HS-5 (cell line): Measurements from ENCODE around the gene FRG1.
"Not testable (repeated sequence)": the region's sequence is repeated elsewhere in the genome, so short reads cannot be mapped to it uniquely, and the experiment has no call there.

Source experiments
- DNase-seq: peaks from one replicate; pipeline ENCODE4 v3.0.0-alpha.2; 2012; ENCODE audit warnings: low read depth

Gene FRG1

DNA sequence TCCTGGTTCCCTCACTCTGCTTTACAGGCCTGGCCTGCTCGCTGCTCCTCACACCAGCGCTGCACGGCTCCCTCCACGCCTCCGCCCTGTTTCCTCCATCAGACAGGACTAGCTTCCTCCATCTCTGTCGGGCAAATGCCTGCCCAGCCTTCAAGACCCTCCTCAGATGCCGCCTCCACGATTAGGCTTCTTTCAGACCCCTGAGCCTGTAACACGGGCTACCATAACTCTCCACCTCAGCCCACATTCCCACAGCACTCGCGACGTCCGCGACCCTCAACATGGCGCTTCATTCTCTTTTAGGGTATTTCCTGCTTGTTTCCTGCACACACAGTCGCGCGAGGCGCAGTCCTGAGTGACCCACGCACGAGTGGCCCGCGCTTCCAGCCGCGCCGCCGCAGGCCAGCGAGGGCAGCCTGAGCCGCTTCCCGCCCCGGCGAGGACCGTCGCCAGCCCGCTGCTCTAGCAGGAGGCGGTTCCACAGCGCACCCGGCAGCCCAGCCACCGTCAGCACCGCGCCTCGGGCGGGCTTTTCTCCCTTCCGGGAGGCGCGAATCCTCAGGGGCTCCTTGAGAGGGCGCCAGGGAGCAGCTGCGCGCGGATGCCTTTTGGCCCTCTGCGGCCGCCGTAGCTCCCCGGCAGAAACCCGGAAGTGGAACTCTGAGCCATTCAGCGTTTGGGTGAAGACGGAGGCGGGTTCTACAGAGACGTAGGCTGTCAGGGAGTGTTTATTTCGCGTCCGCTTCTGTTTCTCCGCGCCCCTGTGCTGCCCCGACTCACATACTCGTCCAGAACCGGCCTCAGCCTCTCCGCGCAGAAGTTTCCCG lies at the start of gene FRG1:
Gene FRG1 (plus strand): TSS at position 695 of the 827 bp plus-strand sequence. CDS start 138 bp downstream, outside the sequence.
- peak; percentile 72 for DNase-seq

DNA sequence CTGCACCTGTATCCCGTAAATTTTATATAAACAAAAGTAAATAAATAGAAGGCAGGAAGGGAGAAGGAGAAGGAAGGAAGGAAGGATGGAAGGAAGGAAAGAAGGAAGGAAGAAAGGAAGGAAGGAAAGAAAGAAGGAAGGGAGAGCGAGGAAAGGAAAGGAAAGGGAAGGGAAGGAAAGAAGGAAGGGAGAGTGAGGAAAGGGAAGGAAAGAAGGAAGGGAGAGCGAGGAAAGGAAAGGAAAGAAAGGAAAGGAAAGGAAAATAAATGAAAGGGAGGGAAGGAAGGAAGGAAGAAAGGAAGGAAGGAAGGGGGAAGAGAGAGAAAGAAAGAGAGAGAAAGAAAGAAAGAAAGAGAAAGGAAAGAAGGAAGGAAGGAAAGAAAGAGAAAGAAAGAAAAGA lies 43.0 kb upstream of the FRG1 start:
- no peak for DNase-seq

DNA sequence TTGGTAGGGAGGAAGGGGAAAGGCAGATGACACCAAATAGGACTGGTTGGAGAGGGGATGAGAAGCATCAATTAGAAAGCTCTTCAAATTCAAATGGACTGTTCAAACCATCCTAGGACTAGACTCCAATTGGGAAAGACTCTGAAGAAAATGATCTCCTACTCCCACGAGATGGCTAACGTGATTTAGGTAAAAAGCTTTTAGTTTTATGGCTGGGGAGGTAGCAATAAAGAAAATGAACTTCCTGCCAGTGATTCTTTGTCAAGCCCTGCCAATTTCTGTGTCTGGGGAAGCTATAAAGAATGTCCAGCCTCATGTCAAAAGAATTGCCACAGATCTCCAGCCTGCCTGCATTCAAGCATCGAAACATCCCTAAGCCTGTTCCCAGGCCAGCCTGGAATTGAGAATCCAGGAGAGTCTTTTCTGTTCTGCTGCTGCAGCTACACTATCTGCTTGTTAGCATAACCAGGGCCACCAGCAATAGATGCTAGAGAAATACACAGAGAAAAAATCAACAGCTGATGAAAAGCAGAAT lies 41.1 kb upstream of the FRG1 start:
- DNase-seq: not testable (repeated sequence)

DNA sequence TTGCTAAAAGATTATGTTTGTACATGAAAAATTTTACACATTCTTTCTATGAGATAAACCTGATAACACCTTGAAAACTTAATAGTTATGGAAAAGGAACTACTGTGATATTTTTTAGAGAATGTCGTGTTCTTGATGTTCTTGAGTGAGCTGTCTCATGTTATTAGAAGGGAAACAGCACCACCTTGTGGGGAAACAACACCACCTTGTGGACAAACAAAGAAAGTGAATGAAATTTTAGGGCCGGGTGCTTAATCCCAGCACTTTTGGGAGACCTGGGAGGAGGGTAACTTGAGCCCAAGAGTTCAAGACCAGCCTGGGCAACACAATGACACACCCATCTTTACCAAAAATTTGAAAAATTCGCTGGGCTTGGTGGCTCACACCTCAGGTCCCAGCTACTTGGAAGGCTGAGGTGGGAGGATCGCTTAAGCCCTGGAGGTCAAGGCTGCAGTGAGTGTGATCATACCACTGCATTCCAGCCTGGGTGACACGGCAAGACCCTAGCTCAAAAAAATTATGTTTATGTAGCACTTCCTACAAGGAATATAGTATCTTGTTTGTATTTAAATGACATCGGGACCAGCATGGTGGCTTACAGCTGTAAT lies 36.1 kb upstream of the FRG1 start:
- peak; percentile 25 for DNase-seq

DNA sequence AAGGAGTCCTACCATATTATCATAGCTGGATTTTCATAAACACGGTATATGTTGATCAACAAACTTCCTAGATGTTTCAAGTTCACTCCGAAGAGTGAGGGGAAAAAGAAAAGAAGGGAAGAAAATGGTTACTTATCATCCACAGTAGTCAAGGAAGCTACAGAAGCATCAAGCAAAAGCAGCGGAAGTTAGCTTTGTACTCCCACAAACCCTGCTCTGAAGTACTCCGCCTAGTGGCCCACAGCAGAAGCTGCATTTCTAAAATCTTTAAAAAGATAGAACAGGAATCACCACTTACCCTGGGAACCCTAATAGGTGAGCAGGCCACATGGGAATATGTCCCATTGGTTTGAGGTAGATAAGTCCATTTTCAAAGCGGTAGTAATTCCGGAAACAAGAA lies 28.5 kb upstream of the FRG1 start:
- no peak for DNase-seq

DNA sequence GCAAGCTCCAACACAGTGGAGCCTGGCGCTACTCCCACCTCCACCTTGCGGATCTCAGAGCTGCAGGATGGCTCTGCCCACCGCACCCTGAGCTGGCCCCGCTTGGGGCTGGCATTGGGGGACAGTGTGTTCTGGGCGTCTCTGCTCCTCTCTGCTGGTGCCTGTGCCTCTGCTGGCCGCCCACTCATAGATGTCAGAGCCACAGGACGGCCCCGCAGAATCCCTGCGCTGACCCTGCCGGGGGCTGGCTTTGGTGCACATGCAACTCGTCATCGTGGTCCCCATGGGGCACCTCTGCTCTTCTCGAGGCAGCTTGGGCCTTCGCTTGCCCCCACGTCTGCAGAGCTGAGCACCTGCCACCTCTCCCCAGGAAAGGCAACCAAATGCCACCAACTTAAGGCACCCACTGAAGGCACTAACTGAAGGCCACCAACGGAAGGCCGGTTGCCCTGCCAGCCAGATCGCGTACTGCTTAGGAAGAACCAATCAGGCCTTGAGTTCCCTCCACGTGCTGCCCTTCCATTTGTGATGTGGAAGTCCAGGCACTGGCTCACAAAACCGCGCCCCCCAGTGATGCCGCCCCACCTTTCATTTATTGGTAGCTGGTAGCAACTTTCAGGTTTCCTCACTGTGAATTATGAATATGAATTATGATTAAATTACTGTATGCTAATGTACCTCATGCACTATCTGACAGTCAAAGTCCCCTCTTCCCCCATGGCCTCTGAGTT lies 23.3 kb upstream of the FRG1 start:
- no peak for DNase-seq

DNA sequence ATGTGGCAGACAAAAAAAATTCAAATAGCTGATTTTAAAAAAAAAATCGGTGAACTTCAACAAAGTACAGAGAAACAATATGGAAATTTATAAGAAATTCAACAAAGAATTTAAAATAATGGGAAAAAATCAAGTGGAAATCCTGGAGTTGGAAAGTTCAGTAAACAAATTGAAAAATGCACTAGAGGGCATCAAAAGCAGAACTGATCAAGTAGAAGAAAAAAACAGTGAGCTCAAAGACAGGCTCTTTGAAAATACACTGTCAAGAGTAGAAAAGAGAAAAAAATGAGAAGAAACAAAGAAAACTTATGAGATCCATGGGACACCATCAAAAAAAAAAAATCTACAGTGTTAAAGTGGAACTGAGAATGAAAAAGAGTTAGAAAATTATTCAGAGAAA lies 19.6 kb upstream of the FRG1 start:
- DNase-seq: no peak

DNA sequence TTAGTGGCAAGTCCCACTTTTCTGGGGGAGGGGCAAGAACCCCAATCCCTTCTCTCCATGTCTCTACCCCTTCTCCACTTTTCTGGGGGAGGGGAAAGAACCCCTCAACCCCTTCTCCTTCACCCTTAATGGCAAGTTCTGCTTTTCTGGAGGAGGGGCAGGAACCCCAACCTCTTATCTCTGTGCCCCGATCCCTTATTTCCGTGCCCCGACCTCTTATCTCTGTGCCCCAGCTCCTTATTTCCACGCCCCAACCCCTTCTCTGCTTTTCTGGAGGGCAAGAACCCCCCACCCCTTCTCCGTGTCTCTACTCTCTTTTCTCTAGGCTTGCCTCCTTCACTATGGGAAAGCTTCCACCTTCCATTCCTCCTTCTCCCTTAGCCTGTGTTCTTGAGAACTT lies 13.9 kb upstream of the FRG1 start:
- not testable (repeated sequence) for DNase-seq

DNA sequence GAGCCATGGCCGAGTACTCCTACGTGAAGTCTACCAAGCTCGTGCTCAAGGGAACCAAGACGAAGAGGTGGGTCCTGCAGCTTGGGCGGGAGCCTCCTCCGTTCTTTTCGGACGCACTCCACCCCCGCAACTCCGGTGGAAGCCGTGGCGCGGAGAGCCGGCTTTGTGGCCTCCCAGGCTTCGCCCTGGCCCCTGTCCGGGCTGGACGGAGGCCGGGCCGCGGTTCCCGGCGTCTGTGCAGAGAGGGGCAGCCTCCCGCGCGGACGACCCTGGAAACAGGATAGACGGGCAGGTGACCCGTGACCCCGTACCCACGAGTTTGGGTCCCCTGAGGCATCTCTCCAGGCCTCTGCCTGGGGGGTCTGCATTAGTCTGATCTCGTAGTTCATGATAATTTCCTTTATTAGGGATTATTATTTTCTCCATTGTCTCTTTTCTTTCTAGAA lies 356 bp downstream of the FRG1 start:
- DNase-seq: no peak

DNA sequence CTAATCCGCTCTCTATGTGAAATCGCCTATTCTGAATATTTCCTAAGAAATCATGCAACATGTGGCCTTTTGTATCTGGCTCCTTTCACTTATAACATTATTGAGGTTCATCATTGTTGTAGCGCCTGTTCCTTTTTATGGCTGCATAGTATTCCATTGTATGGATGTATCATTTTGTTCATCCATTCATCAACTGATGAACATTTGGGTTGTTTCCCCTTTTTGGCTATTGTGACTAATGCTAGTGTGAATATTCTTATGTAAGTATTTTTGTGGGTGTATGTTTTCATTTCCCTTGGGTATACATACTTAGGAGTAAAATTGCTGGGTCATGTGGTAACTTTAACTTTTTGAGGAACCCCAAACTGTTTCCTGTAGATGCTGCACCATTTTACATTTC lies 1.7 kb downstream of the FRG1 start:
- not testable (repeated sequence) for DNase-seq

DNA sequence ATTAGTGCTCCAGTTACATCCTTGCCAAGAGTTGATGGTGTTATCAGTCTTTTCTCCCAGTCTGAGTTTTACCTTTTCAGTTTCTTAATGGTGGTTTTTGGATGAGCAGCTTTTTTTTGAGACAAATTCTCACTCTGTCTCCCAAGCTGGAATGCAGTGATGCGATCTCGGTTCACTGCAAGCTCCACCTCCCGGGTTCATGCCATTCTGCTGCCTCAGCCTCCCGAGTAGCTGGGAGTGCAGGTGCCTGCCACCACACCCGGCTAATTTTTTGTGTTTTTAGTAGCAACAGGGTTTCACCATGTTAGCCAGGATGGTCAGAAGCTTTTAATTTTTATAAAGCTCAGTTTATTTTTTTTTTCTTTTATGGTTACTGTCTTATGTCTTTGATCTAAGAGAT lies 3.4 kb downstream of the FRG1 start:
- DNase-seq: not testable (repeated sequence)

DNA sequence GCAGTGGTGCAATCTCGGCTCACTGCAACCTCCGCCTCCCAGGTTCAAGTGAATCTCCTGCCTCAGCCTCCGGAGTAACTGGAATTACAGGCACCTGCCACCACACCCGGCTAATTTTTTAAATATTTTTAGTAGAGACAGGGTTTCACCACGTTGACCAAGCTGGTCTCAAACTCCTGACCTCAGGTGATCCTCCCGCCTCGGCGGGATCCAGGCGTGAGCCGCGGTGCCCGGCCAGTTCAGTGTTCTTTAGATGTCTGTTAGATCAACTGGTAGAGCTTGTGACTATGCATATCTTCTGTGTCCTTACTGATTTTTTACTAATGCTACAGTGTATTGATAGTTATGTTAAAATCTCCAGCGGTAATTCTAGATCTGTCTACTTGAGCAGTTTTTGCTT lies 6.2 kb downstream of the FRG1 start:
- DNase-seq: not testable (repeated sequence)

DNA sequence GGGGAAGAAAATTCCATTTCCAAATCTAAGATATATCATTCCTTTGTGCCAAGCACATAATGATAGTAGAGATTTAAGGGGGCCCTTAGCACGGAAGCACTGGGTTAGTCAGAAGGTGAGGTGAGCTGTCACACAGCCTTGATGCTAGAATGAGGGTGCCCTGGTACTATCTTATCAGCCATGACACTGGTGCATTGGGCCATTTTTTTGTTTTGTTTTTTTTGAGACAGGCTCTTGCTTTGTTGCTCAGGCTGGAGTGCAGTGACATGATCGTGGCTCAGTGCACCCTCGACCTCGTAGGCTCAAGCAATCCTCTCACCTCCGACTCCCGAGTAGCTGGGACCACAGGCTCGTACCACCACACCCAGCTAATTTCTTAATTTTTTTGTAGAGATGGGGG lies 7.8 kb downstream of the FRG1 start:
- DNase-seq: not testable (repeated sequence)

DNA sequence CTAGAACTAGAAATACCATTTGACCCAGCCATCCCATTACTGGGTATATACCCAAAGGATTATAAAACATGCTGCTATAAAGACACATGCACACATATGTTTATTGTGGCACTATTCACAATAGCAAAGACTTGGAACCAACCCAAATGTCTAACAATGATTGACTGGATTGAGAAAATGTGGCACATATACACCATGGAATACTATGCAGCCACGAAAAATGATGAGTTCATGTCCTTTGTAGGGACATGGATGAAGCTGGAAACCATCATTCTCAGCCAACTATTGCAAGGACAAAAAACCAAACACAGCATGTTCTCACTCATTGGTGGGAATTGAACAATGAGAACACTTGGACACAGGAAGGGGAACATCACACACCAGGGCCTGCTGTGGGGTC lies 28.6 kb downstream of the FRG1 start:
- DNase-seq: not testable (repeated sequence)

DNA sequence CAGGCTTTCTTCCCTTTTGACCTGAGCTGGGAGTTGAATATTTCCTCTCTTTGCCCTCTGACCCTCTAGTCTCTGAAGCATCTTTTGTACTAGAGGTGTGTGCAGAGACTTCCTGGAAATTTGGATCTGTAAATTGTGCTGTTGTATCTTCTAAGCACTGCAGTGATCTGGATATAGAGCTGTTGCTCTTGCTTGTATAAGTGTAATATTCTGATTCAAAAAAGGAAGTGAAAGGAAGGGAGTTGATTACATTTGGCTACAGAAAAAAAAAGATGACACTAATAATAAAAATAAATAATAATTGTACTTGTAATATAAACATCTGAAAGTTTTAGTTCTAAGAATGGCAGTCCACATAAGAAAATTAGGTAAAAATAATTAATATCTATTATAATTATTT lies 33.0 kb downstream of the FRG1 start:
- no peak for DNase-seq

DNA sequence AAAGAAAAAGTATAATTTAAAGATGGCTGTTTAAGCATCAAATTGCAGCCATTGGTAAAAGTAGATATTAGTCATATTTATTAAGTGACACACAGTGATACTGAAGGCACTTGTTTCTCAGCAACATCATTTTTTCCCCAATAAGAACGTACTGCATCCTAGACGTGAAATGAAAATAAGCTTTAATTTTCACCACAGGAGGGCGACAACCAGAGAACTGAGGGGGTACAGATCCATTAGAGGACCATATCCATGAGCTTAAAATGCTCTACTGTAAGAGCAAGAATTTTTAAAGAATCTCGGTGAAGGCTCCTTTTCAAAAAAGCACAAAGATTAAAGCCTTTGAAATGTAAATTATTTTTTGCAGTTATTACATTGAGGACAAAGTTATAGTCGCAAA lies 33.4 kb downstream of the FRG1 start:
- no peak for DNase-seq

DNA sequence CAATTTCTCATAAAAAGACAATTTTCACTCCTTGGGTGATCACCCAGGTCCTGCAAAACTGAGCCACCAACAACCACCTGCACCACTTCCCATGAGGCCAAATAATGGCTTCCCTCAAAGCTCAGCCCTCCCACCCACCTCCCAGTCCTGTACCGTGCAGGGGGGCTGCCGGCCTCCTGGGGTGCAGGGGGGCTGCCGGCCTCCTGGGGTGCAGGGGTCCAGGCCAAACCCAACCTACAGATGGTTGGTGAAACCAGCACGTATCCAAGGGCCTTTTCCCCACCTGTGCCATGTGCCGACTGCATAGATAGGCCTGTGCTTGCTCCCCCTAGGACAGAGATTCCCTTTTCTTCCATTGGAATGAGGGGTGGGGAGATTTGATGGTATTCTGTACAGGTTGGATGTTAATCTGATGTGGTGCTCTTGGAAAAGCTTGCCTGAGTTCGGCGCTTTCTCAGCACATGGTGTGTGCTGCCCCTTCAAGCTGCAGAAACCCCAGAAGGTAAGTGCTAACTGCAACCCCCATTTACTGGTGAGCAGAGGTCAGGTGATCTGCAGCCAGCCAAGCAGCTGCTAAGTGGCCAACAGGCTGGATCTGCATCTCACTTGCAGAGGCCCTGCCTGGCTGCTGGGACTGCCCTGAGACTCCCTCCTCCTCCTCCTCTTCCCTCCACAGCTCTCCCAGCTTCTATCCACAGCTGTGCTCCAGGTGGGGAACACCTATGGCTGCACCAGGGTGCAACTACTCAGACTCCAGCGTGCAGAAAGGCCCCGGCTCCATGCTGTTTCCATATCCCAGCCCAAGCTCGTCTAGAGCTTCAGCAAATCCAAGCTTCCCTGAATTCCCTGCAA lies 38.8 kb downstream of the FRG1 start:
- DNase-seq: no peak

DNA sequence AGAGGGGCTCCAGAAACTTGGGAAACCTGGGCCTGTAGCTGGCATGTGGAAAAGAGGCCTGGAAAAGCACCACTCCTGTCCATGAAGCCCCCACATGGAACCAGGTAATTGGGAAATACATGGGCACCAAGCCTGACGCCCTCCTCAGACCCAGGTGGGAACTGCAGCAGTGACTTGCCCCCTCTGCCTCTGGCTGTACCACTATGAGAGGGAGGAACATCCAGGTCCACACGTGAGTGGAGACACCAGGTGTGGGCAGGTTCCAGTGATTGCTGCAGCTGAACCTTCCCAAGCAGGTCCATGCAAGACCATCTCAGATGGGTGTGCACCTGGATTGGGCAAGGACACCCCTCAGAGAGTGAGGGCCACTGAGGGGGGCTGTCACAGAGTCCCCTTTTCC lies 39.6 kb downstream of the FRG1 start:
- DNase-seq: not testable (repeated sequence)

DNA sequence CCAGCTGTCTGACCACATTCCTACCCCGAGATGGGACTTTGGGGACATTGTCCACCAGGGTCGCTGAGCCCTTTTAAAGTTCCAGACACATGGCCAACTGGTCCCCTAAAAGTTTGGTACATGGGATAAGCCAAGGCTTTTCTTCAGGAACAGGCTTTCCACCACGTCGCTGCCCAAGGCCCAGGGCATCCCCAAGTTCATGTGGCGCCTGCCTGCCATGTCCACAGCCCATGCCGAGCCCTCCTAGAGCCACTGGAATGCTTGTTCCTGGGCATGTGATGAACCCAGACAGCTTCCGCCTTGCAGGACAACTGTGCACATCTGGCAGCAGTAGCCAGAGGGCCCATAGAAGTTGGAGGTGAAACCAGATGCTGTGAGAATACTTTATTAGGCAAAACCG lies 41.3 kb downstream of the FRG1 start:
- no peak for DNase-seq

DNA sequence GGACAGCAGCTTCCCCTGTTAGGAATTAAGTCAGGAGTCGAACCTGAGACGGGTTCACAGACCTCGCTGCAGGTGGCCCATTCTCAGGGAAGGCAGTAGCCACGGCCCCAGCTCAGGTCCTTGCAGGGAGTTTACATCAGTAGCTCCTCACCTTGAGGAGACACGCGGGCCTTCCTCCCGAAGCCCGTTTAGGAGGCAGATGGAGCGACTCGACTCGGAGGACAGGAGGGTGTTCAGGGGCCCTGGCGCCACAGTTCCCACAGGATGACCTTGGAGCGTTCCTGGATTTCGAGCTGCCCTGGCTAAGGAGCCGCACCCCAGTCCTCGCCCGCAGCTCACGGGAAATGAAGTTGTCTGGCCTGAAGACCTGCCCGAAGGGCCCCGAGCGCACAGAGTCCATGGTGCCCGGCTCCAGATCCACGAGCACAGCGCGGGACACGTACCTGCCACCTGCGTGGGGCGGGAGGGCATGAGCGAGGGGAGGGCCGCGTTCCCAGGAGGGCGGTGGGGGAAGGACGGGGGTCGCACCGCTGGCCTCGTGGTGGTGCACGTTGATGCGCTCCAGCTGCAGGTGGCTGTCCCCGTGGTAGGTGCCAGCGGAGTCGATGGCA lies 43.3 kb downstream of the FRG1 start:
- DNase-seq: not testable (repeated sequence)

DNA sequence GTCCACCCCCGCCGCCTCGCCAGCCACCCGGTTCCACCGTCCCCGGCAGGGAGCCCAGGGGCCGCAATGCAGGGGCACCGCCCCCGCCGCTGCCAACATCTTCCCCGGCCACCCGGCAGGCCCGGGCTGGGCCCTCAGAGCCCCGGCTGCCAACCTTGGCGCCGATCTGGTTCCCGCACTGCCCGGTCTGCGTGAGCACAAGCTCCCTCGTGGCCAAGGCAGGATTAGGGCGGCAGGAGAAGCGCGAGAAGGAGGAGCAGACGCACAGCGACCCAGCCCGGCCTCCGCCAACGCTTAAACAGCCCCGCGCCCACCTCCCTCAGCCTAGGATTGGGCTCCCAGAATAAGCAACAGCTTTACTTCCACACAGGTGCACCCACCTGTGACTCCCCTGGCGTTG lies 44.0 kb downstream of the FRG1 start:
- not testable (repeated sequence) for DNase-seq
